HepG2 (cell line): ENCODE data around the gene FETUB. TPM values are rescaled to one million over a fixed set of nuclear protein-coding genes. Genes with fewer than 3 reads are reported as not detected.

Source experiments
- AGO1 ChIP-seq: fragments of 200-400 bp; formaldehyde crosslinking; IDR thresholded peaks from 2 replicates; pipeline ENCODE4 v1.6.1; 2017; ENCODE audit warnings: mild to moderate bottlenecking, low read depth, low read length, moderate library complexity; ENCODE audit not compliant: poor library complexity, severe bottlenecking
- FOXA3 ChIP-seq: IDR thresholded peaks from 2 replicates; pipeline ENCODE4 v1.6.1; 2016; ENCODE audit warnings: missing genetic modification reagents, missing compliant biosample characterization
- KMT2B ChIP-seq: IDR thresholded peaks from 2 replicates; pipeline ENCODE4 v1.6.1; 2016; ENCODE audit warnings: missing genetic modification reagents, missing compliant biosample characterization
- MLLT10 ChIP-seq: sonication (generic); formaldehyde crosslinking; IDR thresholded peaks from 2 replicates; pipeline ENCODE4 v1.4.0; 2020; ENCODE audit warnings: missing genetic modification reagents
- NCOA1 ChIP-seq: sonication (generic); formaldehyde crosslinking; IDR thresholded peaks from 2 replicates; pipeline ENCODE4 v1.9.0; 2021; ENCODE audit warnings: missing genetic modification reagents
- NONO ChIP-seq, 2 experiments: fragments of 450-650 bp in 1 of 2; sonication (generic) in 1 of 2; formaldehyde crosslinking in 1 of 2; IDR thresholded peaks in 1 of 2; conservative IDR thresholded peaks in 1 of 2; 2 replicates each; pipeline versions ENCODE4 v1.6.1 to v1.8.0; 2017 to 2022; ENCODE audit warnings: mild to moderate bottlenecking in 1 of 2, missing genetic modification reagents in 1 of 2, moderate library complexity in 1 of 2
- RORA ChIP-seq: sonication (generic); formaldehyde crosslinking; IDR thresholded peaks from 2 replicates; pipeline ENCODE4 v1.5.0; 2020; ENCODE audit warnings: mild to moderate bottlenecking, missing genetic modification reagents, moderate library complexity
- SAP130 ChIP-seq: IDR thresholded peaks from 2 replicates; pipeline ENCODE4 v1.6.1; 2016; ENCODE audit warnings: low read depth
- ZMAT3 ChIP-seq: sonication (generic); formaldehyde crosslinking; conservative IDR thresholded peaks from 2 replicates; pipeline ENCODE4 v1.7.0; 2021; ENCODE audit warnings: missing genetic modification reagents
- ZNF558 ChIP-seq: sonication (generic); formaldehyde crosslinking; IDR thresholded peaks from 2 replicates; pipeline ENCODE4 v1.9.0; 2022; ENCODE audit warnings: mild to moderate bottlenecking, missing genetic modification reagents, borderline replicate concordance
- ZNF605 ChIP-seq: sonication (generic); formaldehyde crosslinking; IDR thresholded peaks from 2 replicates; pipeline ENCODE4 v1.8.0; 2022; ENCODE audit warnings: mild to moderate bottlenecking, missing genetic modification reagents
- ZNF737 ChIP-seq: sonication (generic); formaldehyde crosslinking; IDR thresholded peaks from 2 replicates; pipeline ENCODE4 v1.5.0; 2020; ENCODE audit warnings: missing genetic modification reagents, mild to moderate bottlenecking, borderline replicate concordance
- ZNF790 ChIP-seq: sonication (generic); formaldehyde crosslinking; IDR thresholded peaks from 2 replicates; pipeline ENCODE4 v1.8.0; 2022; ENCODE audit warnings: missing genetic modification reagents, mild to moderate bottlenecking, borderline replicate concordance
- polyA plus RNA-seq, 8 experiments: library from polyadenylated mRNA; depleted of rRNA in 3 of 8; stranded (reverse) in 7 of 8; unstranded in 1 of 8; fragments of >200 nt; fragmentation: Illumina TruSeq in 4 of 8; extraction: Trizol in 4 of 8; gene quantifications; 2 replicates each; pipeline versions ENCODE4 v1.2.1 to v1.2.3, GENCODE V29; 2011 to 2016; ENCODE audit warnings: low read depth in 4 of 8, missing spikeins in 1 of 8, mixed read lengths in 1 of 8; ENCODE audit not compliant: insufficient read depth in 1 of 8
- total RNA-seq, 5 experiments: library from RNA; depleted of rRNA; stranded (reverse); fragments of >200 nt; fragmentation: Illumina TruSeq; extraction: Trizol; gene quantifications; 2 replicates each; pipeline ENCODE4 v1.2.3, GENCODE V29; 2016; ENCODE audit warnings: low read depth in 1 of 5
- TF ChIP-seq, protein P1 (sequence below): sonication (generic); formaldehyde crosslinking; IDR thresholded peaks from 2 replicates; pipeline ENCODE4 v1.4.0; 2020; ENCODE audit warnings: missing genetic modification reagents
- TF ChIP-seq, protein P2 (sequence below): sonication (generic); formaldehyde crosslinking; IDR thresholded peaks from 2 replicates; pipeline ENCODE4 v1.4.0; 2020; ENCODE audit warnings: missing genetic modification reagents
- TF ChIP-seq, protein P3 (sequence below): sonication (generic); formaldehyde crosslinking; IDR thresholded peaks from 2 replicates; pipeline ENCODE4 v1.5.1; 2020; ENCODE audit warnings: missing genetic modification reagents, mild to moderate bottlenecking, borderline replicate concordance
- TF ChIP-seq, protein P4 (sequence below): IDR thresholded peaks from 2 replicates; pipeline ENCODE4 v1.4.0; 2020; ENCODE audit warnings: mild to moderate bottlenecking, missing genetic modification reagents

Gene FETUB
- total and polyA plus RNA-seq, 2 of the 13 experiments (the other 11 are each of a cell fraction or from before 2014, with no cell fraction given) = 2.1 to 4.4 TPM

DNA sequence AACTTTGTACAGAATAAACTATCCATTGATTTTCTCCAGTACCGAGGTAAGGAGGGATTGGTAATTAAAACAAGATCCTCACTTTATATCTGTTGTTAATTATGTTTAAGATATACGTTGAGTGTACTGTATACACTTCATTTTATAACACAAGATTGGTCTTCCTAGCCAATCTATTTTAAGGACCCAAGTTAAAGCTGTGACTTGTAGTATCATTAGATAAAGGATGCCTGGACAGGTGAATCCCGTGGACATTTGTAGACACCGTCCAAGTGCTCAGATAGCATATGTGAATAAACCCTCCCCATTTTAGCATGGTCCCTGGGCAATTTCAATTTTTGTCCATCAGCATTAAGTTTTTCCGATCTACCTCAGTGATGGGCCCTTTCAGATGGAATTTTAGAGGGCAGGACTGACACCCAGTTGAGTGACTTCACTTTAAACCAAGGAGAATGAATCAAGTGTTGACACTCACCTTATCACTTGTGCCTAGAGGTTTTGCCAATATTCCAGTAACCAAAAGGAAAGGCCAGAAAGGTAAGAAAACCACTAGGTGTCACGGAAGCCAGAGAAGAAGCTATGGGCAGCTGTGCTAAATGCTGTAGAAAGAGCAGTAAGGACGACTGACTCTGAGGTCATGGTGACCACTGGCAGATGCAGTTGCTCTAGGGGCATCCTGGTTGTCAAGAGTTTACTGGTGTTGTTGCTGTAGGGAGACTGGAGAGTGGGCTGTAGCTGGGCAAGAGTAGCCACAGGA lies 18.1 kb upstream of the FETUB start (continued):
- TF ChIP-seq NONO (IDR thresholded peaks at IDR 0.05) (no peak), NONO (CRISPR knock-in tag; conservative IDR thresholded peaks at IDR 0.05) (peak; percentile 80; the same call in 1 of the 2 replicates), NCOA1 (no peak), AGO1 (no peak), ZNF605 (CRISPR knock-in tag) (no peak; the same call in 1 of the 2 replicates), RORA (0 out of 2 replicates have a peak, but pooled peaks have one; percentile 23), ZNF790 (CRISPR knock-in tag) (no peak), ZMAT3 (CRISPR knock-in tag) (peak; percentile 35; the same call in 1 of the 2 replicates), SAP130 (no peak; the same call in 1 of the 2 replicates), KMT2B (CRISPR knock-in tag) (no peak), ZNF737 (CRISPR knock-in tag) (no peak; the same call in 1 of the 2 replicates), MLLT10 (CRISPR knock-in tag) (no peak), FOXA3 (CRISPR knock-in tag) (no peak; the same call in none of the 2 replicates), ZNF558 (no peak; the same call in 1 of the 2 replicates)
- TF ChIP-seq, protein P1, sequence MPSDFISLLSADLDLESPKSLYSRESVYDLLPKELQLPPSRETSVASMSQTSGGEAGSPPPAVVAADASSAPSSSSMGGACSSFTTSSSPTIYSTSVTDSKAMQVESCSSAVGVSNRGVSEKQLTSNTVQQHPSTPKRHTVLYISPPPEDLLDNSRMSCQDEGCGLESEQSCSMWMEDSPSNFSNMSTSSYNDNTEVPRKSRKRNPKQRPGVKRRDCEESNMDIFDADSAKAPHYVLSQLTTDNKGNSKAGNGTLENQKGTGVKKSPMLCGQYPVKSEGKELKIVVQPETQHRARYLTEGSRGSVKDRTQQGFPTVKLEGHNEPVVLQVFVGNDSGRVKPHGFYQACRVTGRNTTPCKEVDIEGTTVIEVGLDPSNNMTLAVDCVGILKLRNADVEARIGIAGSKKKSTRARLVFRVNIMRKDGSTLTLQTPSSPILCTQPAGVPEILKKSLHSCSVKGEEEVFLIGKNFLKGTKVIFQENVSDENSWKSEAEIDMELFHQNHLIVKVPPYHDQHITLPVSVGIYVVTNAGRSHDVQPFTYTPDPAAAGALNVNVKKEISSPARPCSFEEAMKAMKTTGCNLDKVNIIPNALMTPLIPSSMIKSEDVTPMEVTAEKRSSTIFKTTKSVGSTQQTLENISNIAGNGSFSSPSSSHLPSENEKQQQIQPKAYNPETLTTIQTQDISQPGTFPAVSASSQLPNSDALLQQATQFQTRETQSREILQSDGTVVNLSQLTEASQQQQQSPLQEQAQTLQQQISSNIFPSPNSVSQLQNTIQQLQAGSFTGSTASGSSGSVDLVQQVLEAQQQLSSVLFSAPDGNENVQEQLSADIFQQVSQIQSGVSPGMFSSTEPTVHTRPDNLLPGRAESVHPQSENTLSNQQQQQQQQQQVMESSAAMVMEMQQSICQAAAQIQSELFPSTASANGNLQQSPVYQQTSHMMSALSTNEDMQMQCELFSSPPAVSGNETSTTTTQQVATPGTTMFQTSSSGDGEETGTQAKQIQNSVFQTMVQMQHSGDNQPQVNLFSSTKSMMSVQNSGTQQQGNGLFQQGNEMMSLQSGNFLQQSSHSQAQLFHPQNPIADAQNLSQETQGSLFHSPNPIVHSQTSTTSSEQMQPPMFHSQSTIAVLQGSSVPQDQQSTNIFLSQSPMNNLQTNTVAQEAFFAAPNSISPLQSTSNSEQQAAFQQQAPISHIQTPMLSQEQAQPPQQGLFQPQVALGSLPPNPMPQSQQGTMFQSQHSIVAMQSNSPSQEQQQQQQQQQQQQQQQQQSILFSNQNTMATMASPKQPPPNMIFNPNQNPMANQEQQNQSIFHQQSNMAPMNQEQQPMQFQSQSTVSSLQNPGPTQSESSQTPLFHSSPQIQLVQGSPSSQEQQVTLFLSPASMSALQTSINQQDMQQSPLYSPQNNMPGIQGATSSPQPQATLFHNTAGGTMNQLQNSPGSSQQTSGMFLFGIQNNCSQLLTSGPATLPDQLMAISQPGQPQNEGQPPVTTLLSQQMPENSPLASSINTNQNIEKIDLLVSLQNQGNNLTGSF (CRISPR knock-in tag) = no peak
- TF ChIP-seq, protein P2, sequence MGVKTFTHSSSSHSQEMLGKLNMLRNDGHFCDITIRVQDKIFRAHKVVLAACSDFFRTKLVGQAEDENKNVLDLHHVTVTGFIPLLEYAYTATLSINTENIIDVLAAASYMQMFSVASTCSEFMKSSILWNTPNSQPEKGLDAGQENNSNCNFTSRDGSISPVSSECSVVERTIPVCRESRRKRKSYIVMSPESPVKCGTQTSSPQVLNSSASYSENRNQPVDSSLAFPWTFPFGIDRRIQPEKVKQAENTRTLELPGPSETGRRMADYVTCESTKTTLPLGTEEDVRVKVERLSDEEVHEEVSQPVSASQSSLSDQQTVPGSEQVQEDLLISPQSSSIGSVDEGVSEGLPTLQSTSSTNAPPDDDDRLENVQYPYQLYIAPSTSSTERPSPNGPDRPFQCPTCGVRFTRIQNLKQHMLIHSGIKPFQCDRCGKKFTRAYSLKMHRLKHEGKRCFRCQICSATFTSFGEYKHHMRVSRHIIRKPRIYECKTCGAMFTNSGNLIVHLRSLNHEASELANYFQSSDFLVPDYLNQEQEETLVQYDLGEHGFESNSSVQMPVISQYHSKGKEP = no peak
- TF ChIP-seq, protein P3, sequence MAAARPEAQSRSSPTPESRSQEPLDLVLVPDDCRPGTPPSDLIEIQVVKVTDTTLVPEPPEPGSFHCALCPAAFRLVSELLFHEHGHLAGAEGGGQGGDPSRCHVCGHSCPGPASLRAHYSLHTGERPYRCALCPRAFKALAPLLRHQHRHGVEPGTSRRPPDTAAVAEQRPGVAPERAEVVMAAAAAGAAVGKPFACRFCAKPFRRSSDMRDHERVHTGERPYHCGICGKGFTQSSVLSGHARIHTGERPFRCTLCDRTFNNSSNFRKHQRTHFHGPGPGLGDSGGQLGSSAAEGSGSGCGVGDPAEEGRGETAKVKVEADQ (CRISPR knock-in tag) = no peak
- TF ChIP-seq, protein P4, sequence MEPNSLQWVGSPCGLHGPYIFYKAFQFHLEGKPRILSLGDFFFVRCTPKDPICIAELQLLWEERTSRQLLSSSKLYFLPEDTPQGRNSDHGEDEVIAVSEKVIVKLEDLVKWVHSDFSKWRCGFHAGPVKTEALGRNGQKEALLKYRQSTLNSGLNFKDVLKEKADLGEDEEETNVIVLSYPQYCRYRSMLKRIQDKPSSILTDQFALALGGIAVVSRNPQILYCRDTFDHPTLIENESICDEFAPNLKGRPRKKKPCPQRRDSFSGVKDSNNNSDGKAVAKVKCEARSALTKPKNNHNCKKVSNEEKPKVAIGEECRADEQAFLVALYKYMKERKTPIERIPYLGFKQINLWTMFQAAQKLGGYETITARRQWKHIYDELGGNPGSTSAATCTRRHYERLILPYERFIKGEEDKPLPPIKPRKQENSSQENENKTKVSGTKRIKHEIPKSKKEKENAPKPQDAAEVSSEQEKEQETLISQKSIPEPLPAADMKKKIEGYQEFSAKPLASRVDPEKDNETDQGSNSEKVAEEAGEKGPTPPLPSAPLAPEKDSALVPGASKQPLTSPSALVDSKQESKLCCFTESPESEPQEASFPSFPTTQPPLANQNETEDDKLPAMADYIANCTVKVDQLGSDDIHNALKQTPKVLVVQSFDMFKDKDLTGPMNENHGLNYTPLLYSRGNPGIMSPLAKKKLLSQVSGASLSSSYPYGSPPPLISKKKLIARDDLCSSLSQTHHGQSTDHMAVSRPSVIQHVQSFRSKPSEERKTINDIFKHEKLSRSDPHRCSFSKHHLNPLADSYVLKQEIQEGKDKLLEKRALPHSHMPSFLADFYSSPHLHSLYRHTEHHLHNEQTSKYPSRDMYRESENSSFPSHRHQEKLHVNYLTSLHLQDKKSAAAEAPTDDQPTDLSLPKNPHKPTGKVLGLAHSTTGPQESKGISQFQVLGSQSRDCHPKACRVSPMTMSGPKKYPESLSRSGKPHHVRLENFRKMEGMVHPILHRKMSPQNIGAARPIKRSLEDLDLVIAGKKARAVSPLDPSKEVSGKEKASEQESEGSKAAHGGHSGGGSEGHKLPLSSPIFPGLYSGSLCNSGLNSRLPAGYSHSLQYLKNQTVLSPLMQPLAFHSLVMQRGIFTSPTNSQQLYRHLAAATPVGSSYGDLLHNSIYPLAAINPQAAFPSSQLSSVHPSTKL (CRISPR knock-in tag) = peak; percentile 19; the same call in 1 of the 2 replicates
